ENCODE data around the gene TEKT5.

- no peak for TF ChIP-seq POLR2A (IDR thresholded peaks at IDR 0.05)
- TF ChIP-seq CTCF (IDR thresholded peaks at IDR 0.05), result no peak
Measured at GRCh38 chr16:10642964-10643363, 51.8 kb downstream of the TEKT5 start.

Data from body of pancreas (tissue), 4 donors.